ENCODE measurements around the gene SLC37A2. TPM values are rescaled to one million over a fixed set of nuclear protein-coding genes. Genes with fewer than 3 reads are reported as not detected.

SLC37A2 gene
- total RNA-seq, 1 experiment from 2014 or later = 2.2 TPM

- no peak for TF ChIP-seq ZNF416 (CRISPR knock-in tag; IDR thresholded peaks at IDR 0.05)
Observed at GRCh38 chr11:125082611-125083311, 19.7 kb downstream of the SLC37A2 start (continued).

GRCh38 chr11:125083312-125084056 is 20.4 kb downstream of the SLC37A2 start:
- Mint-ChIP-seq H3K4me3 (no peak overlapping the region), H3K36me3 (no peaks in the 10 kb centered on the region), H3K27me3 (ENCODE audit: low read depth) (no peaks in the 10 kb centered on the region), H3K27ac (no peak overlapping the region; the same call in 1 of the 2 replicates), H3K4me1 (no peaks in the 10 kb centered on the region), H3K9me3 (no peaks in the 10 kb centered on the region)
- ATAC-seq (no peak), DNase-seq (ENCODE audit: low spot score) (no peak)
- ChIA-PET POLR2A (no interaction called here), CTCF (interaction anchor here (0.8 to 2.6 kb wide), 9 partner anchors 8 to 350 kb away, joined by 3 to 14 read pairs (median 4); partner anchors contain the start of gene SLC37A2)
- TF ChIP-seq NFYB (CRISPR knock-in tag; conservative IDR thresholded peaks at IDR 0.05; ENCODE audit: low read depth) (no peak), ATF3 (CRISPR knock-in tag; conservative IDR thresholded peaks at IDR 0.05) (no peak), NR3C1 (CRISPR knock-in tag; conservative IDR thresholded peaks at IDR 0.05; ENCODE audit: low read depth) (no peak), TEAD1 (CRISPR knock-in tag; IDR thresholded peaks at IDR 0.05) (no peak), ZNF532 (CRISPR knock-in tag; IDR thresholded peaks at IDR 0.05; ENCODE audit: borderline replicate concordance) (no peak), ZNF416 (CRISPR knock-in tag; IDR thresholded peaks at IDR 0.05) (no peak), PREB (CRISPR knock-in tag; IDR thresholded peaks at IDR 0.05; ENCODE audit: borderline replicate concordance) (no peak), ZNF512 (CRISPR knock-in tag; IDR thresholded peaks at IDR 0.05; ENCODE audit: borderline replicate concordance) (no peak), ZBTB43 (CRISPR knock-in tag; IDR thresholded peaks at IDR 0.05) (no peak), OVOL2 (CRISPR knock-in tag; IDR thresholded peaks at IDR 0.05; ENCODE audit: borderline replicate concordance) (no peak), SP1 (CRISPR knock-in tag; conservative IDR thresholded peaks at IDR 0.05) (no peak), ELF4 (CRISPR knock-in tag; IDR thresholded peaks at IDR 0.05; ENCODE audit: low read depth) (no peak), ARID4B (CRISPR knock-in tag; IDR thresholded peaks at IDR 0.05; ENCODE audit: borderline replicate concordance) (no peak), CREB1 (CRISPR knock-in tag; IDR thresholded peaks at IDR 0.05) (no peak), ZNF671 (CRISPR knock-in tag; IDR thresholded peaks at IDR 0.05) (no peak), TP53 (CRISPR knock-in tag; IDR thresholded peaks at IDR 0.05) (no peak), ZBTB21 (CRISPR knock-in tag; IDR thresholded peaks at IDR 0.05; ENCODE audit: borderline replicate concordance) (no peak), MAX (CRISPR knock-in tag; IDR thresholded peaks at IDR 0.05) (no peak), ZNF121 (CRISPR knock-in tag; IDR thresholded peaks at IDR 0.05) (no peak), JAZF1 (CRISPR knock-in tag; IDR thresholded peaks at IDR 0.05) (no peak)

All from WTC11 (cell line).